ENCODE data around the gene CYP26A1.

CYP26A1 gene

GRCh38 chr10:93073539-93074146, at the start of gene CYP26A1:
CYP26A1 (plus strand) TSS chr10:93073893; CDS start chr10:93073935, 42 bp downstream.
- no peak for DNase-seq

GRCh38 chr10:93026072-93026471, 47.6 kb upstream of the CYP26A1 start:
- DNase-seq: no peak

- no peak for DNase-seq
These were observed 46.2 kb upstream of the CYP26A1 start for GRCh38 chr10:93027508-93027907.

- no peak for DNase-seq
These were observed 44.8 kb upstream of the CYP26A1 start for GRCh38 chr10:93028883-93029282.

GRCh38 chr10:93030409-93030808, 43.3 kb upstream of the CYP26A1 start:
- DNase-seq: no peak

GRCh38 chr10:93032105-93032808, 41.4 kb upstream of the CYP26A1 start:
- DNase-seq: no peak

GRCh38 chr10:93032809-93033137, 40.9 kb upstream of the CYP26A1 start:
- no peak for DNase-seq

- DNase-seq: no peak
These were observed 39.3 kb upstream of the CYP26A1 start for GRCh38 chr10:93034426-93034825.

- no peak for DNase-seq
These were observed 34.6 kb upstream of the CYP26A1 start for GRCh38 chr10:93039110-93039509.

- DNase-seq: no peak
These were observed 34.0 kb upstream of the CYP26A1 start for GRCh38 chr10:93039721-93040120.

- DNase-seq: no peak
These were observed 19.2 kb upstream of the CYP26A1 start for GRCh38 chr10:93054486-93054885.

- no peak for DNase-seq
These were observed 15.6 kb upstream of the CYP26A1 start for GRCh38 chr10:93058139-93058538.

GRCh38 chr10:93059975-93060886, 13.5 kb upstream of the CYP26A1 start, which contains the start of gene CYP26C1:
CYP26C1 (plus strand) TSS chr10:93060798; CDS start chr10:93061264, 466 bp downstream.
- no peak for DNase-seq

- DNase-seq: no peak
These were observed 12.7 kb upstream of the CYP26A1 start for GRCh38 chr10:93060887-93061593.

- no peak for DNase-seq
These were observed 11.8 kb upstream of the CYP26A1 start for GRCh38 chr10:93061594-93062513.

GRCh38 chr10:93062514-93063143, 11.1 kb upstream of the CYP26A1 start:
- peak; percentile 65 for DNase-seq

- DNase-seq: no peak
These were observed 10.3 kb upstream of the CYP26A1 start for GRCh38 chr10:93063144-93063976.

GRCh38 chr10:93063977-93064660, 9.6 kb upstream of the CYP26A1 start:
- DNase-seq: no peak

- no peak for DNase-seq
These were observed 8.6 kb upstream of the CYP26A1 start for GRCh38 chr10:93064874-93065660.

Measured in activated CD4-positive, alpha-beta T cell treated with anti-CD3 and anti-CD28 coated beads, Interleukin-10, Interleukin-2, amounts not matched to agents 100 ng/mL and 50 ng/mL, durations not matched to agents 16 hours and 8 hours (primary cell).